ENCODE data around the gene ZFP1. TPM values are rescaled to one million over a fixed set of nuclear protein-coding genes. Genes with fewer than 3 reads are reported as not detected.

The ZFP1 gene
- total and polyA plus RNA-seq, 3 experiments from 2014 or later, result 13.8 to 17.4 (median 17.2) TPM

DNA sequence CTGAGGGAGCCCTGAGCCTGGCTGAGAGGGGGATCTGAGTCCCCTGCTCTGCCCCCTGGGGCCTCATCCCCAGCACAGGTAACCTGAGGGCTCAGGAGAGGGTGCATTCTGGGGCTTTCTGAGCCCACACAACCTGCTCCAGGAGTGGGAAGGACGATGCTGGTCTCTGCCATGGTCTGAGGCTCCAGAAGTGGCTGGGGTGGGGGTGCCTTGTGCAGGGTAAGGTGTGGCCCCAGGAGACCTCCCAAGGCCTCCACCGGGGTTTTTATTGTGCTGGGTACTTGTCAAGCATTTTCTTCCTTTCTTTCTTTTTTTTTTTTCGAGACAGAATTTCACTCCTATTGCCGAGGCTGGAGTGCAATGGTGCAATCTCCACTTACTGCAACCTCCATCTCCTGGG is 70.8 kb downstream of the ZFP1 start:
- Mint-ChIP-seq H3K9me3 (no peaks in the 10 kb centered on the region), H3K27me3 (peaks cover 0 to under 1% of the 10 kb centered on the region in 2 donors), H3K4me3 (peak overlapping the region in 2 of 7 donors; percentile 39 to 93), H3K27ac (peak overlapping the region in 3 of 8 donors; percentile 21 to 90 (median 43)), H3K36me3 (no peaks in the 10 kb centered on the region), H3K4me1 (peaks cover 7 to 16% (median 15%) of the 10 kb centered on the region in 3 donors)
- CTCF ChIA-PET, result interaction anchor here (1.0 to 2.7 kb wide), 4 partner anchors 15 to 20 kb away, joined by 3 to 16 read pairs (median 5); no protein-coding TSS in a partner anchor
- DNase-seq, result no peak
- Histone ChIP-seq H3K4me3 (ENCODE audit: low read length) (no peak overlapping the region), H3K27me3 (ENCODE audit: insufficient read depth, low read length, poor library complexity, severe bottlenecking) (no peaks in the 10 kb centered on the region), H3K36me3 (ENCODE audit: insufficient read depth, low read length) (no peaks in the 10 kb centered on the region), H3K9me3 (ENCODE audit: low read length) (no peaks in the 10 kb centered on the region), H3K4me1 (ENCODE audit: insufficient read depth, low read length) (peaks cover 9% of the 10 kb centered on the region), H3K27ac (ENCODE audit: low read depth, low read length) (no peak overlapping the region)
- POLR2A ChIA-PET, result no interaction called here

DNA sequence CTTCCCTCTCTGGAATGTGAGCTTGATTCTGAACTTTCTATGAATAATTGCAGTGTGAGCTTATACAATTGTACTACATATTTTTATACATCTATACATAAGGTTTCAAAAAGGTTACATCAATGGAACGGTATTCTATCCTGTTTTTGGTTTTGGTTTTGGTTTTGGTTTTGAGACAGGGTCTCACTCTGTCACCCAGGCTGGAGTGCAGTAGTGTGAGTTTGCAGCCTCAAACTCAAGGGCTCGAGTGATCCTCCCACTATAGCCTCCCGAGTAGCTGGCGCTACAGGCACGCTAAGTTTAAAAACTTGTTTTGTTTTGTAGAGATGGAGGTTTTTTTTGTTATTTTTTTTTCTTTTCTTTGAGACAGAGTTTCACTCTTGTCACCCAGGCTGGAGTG is 71.5 kb downstream of the ZFP1 start:
- Histone ChIP-seq H3K9me3 (ENCODE audit: low read length) (no peaks in the 10 kb centered on the region), H3K36me3 (ENCODE audit: insufficient read depth, low read length) (no peaks in the 10 kb centered on the region), H3K4me3 (ENCODE audit: low read length) (peak overlapping the region; percentile 59), H3K27me3 (ENCODE audit: insufficient read depth, low read length, poor library complexity, severe bottlenecking) (no peaks in the 10 kb centered on the region), H3K4me1 (ENCODE audit: insufficient read depth, low read length) (peaks cover 9% of the 10 kb centered on the region), H3K27ac (ENCODE audit: low read depth, low read length) (no peak overlapping the region)
- H3K9me3 Mint-ChIP-seq, result no peaks in the 10 kb centered on the region
- peak overlapping the region; percentile 73 to 93 (median 85) for H3K4me3 Mint-ChIP-seq
- H3K27me3 Mint-ChIP-seq, result peaks cover 0 to 2% of the 10 kb centered on the region in 2 donors
- H3K4me1 Mint-ChIP-seq, result peaks cover 7 to 16% (median 15%) of the 10 kb centered on the region in 3 donors
- H3K36me3 Mint-ChIP-seq, result no peaks in the 10 kb centered on the region
- POLR2A ChIA-PET, result no interaction called here
- DNase-seq, result peak in 1 of 5 donors; percentile 24
- H3K27ac Mint-ChIP-seq, result peak overlapping the region; percentile 41 to 93 (median 87)
- CTCF ChIA-PET, result interaction anchor here (1.0 to 2.6 kb wide), 2 partner anchors 14 to 21 kb away, joined by 3 to 16 read pairs; no protein-coding TSS in a partner anchor

Other genes with a start within 250 kb of the ZFP1 start
- 10 to 100 TPM; 55.9 to 56.5 TPM for gene WDR59, start 163.4 kb upstream of the ZFP1 start, total RNA-seq
- 13.0 TPM for gene WDR59, start 163.4 kb upstream of the ZFP1 start, polyA plus RNA-seq
- gene ZNRF1, start 149.5 kb upstream of the ZFP1 start, total RNA-seq, result 10 to 100 TPM; 10.8 to 14.1 TPM
- 2.2 TPM for gene ZNRF1, start 149.5 kb upstream of the ZFP1 start, polyA plus RNA-seq
- gene LDHD, start 31.7 kb upstream of the ZFP1 start, total RNA-seq, result not detected
- 0.10 TPM for gene LDHD, start 31.7 kb upstream of the ZFP1 start, polyA plus RNA-seq
- not detected for gene CTRB2, start 58.6 kb downstream of the ZFP1 start, total RNA-seq
- gene CTRB2, start 58.6 kb downstream of the ZFP1 start, polyA plus RNA-seq, result not detected
- not detected for gene CTRB1, start 70.5 kb downstream of the ZFP1 start, total RNA-seq
- not detected for gene CTRB1, start 70.5 kb downstream of the ZFP1 start, polyA plus RNA-seq
- under 1 TPM; 0.88 to 0.95 TPM for gene BCAR1, start 103.1 kb downstream of the ZFP1 start, total RNA-seq
- not detected for gene BCAR1, start 103.1 kb downstream of the ZFP1 start, polyA plus RNA-seq

All from CD8-positive, alpha-beta memory T cell (primary cell).